Measurements from ENCODE around the gene LRATD1.

DNA sequence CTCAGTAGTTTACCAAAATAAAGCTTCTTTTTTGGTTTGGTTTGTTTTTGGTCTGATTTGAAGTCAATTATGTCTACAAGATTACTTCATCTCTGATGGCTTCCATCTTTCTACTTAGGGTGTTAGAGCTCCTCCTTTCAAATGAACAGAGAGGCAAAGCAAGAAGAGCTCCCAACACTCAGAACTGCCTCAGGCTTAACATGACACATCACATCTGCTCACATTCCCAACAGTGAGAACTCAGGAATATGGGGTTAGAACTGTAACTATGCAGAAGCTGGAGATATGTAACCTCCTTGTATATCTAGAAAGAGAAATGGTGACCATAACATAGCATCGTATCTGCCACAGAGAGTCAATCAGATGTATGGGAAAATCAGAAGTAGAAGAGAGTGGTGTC is 11.4 kb upstream of the LRATD1 start:
- no peak for TF ChIP-seq CTCF (conservative IDR thresholded peaks at IDR 0.05; ENCODE audit: low read depth, low read length)
- no peak for TF ChIP-seq EZH2 (IDR thresholded peaks at IDR 0.05; ENCODE audit: low read length, unreplicated experiment)
